Cardiac fibroblast (primary cell): ENCODE results near the gene KBTBD2.
"Not testable (repeated sequence)": the region's sequence is repeated elsewhere in the genome, so short reads cannot be mapped to it uniquely, and the experiment has no call there.

Experiments used
- DNase-seq, 2 donors: peaks; one replicate each; pipeline versions ENCODE4 v3.0.0 to v3.0.0-alpha.2; 2010; ENCODE audit warnings: low read depth in 2 of 2
- H3K4me3 ChIP-seq, 2 donors: replicated peaks in 1 of 2; 1 replicate in 1 of 2; 2 replicates in 1 of 2; pipeline ENCODE4 v1.5.1; 2011; ENCODE audit warnings: low read depth in 2 of 2, low read length in 2 of 2, mild to moderate bottlenecking in 2 of 2, moderate library complexity in 1 of 2
- CTCF ChIP-seq: IDR thresholded peaks from one replicate; pipeline ENCODE4 v1.5.1; 2011; ENCODE audit warnings: low read depth, mild to moderate bottlenecking, low read length, inconsistent platforms

Gene KBTBD2

GRCh38 chr7:32929430-32930143, 38.0 kb upstream of the KBTBD2 start:
- no peak overlapping the region for H3K4me3 ChIP-seq
- TF ChIP-seq CTCF, result no peak
- no peak for DNase-seq

DNA sequence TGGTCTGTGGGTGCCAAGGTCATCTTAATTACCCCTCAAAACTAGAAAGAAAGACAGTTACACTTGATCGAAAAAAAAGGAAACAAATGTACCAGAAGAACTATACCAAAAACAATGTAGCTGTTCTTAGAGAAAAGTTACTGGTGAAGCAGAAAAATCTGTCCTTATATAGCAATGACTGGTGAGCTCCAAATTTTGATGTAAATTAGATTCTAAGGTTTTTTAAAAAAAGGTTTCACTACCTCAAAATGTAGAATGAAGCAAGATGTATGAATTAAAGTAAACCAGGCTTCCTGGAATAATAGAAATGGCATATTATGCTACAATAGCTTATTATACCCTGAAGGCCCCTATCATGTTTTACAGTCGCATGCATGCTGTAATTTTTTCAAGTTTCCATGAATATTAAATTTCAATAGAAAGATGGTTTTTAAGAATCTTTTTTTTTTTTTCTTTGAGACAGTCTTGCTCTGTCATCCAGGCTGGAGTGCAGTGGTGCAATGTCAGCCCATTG, 37.3 kb upstream of the KBTBD2 start:
- DNase-seq, result no peak
- TF ChIP-seq CTCF, result no peak
- no peak overlapping the region for H3K4me3 ChIP-seq

DNA sequence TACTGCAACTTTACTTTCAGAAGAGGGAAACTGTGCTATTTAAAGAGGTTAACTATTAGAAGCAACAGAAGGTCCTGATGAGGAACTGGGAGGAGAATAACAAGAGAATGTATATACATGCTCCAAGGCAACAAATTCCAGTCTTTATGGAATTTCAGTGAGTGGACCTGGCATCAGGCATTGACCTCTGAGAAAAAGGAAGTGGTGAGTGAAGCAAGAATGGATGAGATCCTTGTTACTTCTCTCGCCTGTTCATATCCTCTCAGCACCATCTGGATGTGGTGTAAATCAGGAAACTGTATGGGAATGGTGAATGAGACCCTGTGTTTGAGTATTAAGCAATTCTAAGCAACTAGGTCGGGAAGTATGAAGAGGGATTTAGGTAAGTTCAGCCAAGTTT, 30.3 kb upstream of the KBTBD2 start:
- no peak for TF ChIP-seq CTCF
- peak; percentile 58 to 73 for DNase-seq
- no peak overlapping the region for H3K4me3 ChIP-seq

DNA sequence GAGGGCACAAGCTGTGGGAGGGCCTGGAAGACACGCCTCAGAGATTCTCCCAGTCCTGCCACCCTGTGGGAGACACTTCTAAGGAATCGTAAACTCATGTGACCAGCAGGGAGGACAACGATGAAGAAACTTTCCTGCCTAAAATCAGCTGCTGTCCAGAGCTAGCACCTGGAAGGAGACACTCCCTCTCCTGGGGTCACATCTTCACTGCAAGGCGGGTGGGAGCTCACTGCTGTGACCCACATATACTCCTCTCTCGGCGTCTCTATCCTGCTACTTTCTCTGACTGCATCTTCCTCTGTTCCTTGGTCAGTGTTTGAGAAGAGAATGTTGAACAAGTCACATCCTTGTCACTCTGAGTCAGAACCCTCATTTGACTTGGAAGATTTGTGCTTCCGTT, 25.4 kb upstream of the KBTBD2 start:
- DNase-seq, result not testable (repeated sequence)

GRCh38 chr7:32916006-32916405, 24.4 kb upstream of the KBTBD2 start:
- no peak for DNase-seq
- no peak for TF ChIP-seq CTCF
- H3K4me3 ChIP-seq, result no peak overlapping the region

More for the DNA sequence above, 25.4 kb upstream of the KBTBD2 start:
- H3K4me3 ChIP-seq, result not testable (repeated sequence)

- DNase-seq, result no peak
- TF ChIP-seq CTCF, result no peak
Observed at GRCh38 chr7:32915041-32915536, 23.5 kb upstream of the KBTBD2 start.

GRCh38 chr7:32914184-32914583, 22.6 kb upstream of the KBTBD2 start:
- TF ChIP-seq CTCF, result peak; percentile 14
- H3K4me3 ChIP-seq, result no peak overlapping the region
- no peak for DNase-seq

More at GRCh38 chr7:32915041-32915536, 23.5 kb upstream of the KBTBD2 start:
- H3K4me3 ChIP-seq, result no peak overlapping the region
